NCI-H1105 (cell line): ENCODE measurements around the gene UBXN7.
"Not testable (repeated sequence)": the region's sequence is repeated elsewhere in the genome, so short reads cannot be mapped to it uniquely, and the experiment has no call there.

Source experiments
- DNase-seq: peaks from one replicate; lab custom pipeline; 2025; lab: John Stamatoyannopoulos, UW

UBXN7 gene, protein sequence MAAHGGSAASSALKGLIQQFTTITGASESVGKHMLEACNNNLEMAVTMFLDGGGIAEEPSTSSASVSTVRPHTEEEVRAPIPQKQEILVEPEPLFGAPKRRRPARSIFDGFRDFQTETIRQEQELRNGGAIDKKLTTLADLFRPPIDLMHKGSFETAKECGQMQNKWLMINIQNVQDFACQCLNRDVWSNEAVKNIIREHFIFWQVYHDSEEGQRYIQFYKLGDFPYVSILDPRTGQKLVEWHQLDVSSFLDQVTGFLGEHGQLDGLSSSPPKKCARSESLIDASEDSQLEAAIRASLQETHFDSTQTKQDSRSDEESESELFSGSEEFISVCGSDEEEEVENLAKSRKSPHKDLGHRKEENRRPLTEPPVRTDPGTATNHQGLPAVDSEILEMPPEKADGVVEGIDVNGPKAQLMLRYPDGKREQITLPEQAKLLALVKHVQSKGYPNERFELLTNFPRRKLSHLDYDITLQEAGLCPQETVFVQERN

DNA sequence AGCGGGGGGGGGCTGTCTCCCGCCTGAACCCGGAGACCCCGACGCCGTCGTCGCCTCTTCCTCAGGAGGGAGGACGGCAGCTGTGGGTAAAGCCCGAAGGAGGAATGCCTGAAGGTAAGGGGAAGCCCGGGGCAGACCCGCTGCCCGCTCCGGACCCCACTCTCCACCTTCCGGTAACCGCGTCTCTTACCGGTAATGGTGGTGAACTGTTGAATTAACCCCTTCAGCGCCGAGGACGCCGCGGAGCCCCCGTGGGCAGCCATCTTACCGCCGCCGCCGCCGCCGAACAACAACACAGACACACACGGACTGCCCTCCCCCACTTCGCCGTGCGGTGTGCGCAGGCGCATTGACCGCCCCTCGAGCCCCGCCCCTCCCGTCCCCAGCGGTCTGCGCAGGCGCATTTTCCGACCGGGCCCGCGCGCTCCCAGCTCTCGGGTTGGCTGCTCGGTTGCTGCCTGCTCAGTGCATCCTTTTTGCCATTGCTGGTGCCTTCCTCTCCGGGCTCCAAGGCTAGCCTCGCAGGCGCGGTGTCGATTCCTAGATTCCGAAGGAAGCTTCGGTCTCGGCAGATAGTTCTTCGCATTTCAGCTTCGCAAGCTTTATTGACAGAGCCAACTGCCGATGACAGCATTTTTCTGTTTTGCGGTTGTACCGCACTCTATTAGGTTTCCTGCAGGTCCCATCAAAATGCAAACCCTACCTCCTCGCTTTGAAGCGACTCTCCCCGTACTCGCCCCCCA is at the start of gene UBXN7:
UBXN7 (minus strand) TSS at position 291 of the 743 bp plus-strand sequence; CDS start at position 263, 28 bp downstream.
- DNase-seq, result peak; percentile 97

DNA sequence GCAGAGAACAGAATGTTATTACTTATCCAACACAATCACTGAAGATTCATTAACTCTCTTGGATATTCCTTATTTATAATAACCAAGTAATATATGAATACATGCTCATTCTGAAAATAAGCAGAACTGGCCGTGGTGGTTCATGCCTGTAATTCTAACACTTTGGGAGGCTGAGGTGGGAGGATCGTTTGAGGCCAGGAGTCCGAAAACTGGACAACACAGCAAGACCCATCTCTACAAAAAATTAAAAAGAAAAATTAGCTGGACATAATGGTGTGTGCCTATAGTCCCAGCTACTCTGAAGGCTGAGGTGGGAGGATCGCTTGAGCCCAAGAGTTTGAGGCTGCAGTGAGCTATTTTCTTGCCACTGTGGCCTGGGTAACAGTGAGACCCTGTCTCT is 45.5 kb upstream of the UBXN7 start:
- DNase-seq, result no peak

DNA sequence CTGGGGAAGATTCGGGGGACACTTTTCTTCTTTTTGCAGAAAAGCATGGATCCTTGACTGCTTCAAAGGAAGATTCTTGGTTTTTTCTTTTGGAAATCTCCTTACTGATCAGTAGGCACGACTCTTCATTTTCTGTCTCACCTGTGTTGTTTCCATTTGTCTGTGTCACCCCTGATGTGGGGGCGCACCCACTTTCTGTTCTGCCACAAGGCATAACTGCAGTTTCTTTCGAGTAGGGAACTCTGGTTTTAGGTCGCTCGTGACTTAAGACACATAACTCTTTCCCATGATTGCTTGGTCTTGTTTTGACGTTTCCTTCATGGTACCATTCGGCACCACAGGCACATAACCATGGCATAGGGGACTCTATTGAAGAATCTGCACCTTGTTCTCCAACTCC is 40.1 kb upstream of the UBXN7 start:
- DNase-seq, result no peak

DNA sequence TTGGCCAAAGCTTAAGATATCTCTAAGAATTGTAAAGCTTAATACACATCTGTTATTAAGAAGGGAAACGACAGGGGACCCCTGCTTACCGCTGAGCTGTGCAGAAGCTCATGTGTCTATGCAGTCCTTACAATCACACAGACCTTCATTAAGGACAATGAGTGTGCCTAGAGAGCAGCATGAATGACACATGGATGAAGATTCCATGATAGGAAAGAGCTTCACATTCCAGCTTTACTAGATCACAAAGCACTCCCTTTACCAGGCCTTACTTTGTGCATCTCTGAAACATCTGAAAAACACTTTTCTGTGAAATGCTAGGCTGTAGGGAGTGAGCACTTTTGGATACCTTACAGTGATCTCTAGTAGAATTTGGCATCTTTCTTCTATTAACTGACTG is 39.3 kb upstream of the UBXN7 start:
- DNase-seq, result no peak

DNA sequence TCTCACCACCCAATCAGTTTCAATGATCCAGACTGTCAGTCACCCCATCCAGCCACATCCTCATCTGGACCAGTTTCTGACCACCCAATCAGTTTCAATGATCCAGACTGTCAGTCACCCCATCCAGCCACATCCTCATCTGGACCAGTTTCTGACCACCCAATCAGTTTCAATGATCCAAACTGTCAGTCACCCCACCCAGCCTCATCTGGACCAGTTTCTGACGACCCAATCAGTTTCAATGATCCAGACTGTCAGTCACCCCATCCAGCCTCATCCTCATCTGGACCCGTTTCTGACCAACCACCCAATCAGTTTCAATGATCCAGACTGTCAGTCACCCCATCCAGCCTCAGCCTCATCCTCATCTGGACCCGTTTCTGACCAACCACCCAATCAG is 38.0 kb upstream of the UBXN7 start:
- not testable (repeated sequence) for DNase-seq

DNA sequence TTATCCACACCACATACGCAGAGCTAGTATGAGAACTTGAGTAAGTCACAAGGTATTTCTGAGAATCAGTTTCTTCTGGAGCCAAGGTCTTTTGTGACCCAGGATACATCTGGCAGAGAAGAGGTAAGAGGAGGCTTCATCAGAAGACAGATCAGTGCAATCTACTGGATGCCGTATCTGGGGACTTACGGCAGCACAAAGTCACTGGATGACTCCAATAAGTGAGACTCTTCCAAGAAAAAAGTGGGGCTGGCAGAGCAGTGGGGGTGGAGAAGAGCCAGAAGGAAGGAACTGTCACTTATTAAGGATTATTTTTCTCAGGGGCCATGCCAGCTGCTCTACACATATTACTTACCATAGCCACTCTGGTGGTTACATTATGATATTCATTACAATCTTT is 31.6 kb upstream of the UBXN7 start:
- no peak for DNase-seq

DNA sequence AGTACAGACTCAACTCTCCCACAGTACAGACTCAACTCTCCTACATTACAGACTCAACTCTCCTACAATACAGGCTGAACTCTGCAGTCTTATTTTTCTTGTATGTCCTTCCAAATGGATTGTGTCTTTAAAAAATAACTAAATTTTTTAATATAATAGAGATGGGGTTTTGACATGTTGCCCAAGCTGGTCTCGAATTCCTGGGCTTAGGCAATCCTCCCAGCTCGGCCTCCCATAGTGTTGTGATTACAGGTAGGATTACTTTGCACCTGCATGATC is 31.2 kb upstream of the UBXN7 start:
- DNase-seq, result no peak

DNA sequence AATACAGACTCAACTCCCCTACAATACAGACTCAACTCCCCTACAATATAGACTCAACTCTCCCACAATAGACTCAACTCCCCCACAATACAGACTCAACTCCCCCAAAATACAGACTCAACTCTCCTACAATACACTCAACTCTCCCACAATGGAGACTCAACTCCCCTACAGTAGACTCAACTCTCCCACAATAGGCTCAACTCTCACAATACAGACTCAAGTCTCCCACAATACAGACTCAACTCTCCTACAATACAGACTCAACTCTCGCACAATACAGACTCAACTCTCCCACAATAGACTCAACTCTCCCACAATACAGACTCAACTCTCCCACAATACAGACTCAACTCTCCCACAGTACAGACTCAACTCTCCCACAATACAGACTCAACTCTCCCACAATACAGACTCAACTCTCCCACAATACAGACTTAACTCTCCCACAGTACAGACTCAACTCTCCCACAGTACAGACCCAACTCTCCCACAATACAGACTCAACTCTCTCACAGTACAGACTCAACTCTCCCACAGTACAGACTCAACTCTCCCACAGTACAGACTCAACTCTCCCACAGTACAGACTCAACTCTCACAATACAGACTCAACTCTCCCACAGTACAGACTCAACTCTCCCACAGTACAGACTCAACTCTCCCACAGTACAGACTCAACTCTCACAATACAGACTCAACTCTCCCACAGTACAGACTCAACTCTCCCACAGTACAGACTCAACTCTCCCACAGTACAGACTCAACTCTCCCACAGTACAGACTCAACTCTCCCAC is 30.7 kb upstream of the UBXN7 start:
- DNase-seq, result not testable (repeated sequence)

DNA sequence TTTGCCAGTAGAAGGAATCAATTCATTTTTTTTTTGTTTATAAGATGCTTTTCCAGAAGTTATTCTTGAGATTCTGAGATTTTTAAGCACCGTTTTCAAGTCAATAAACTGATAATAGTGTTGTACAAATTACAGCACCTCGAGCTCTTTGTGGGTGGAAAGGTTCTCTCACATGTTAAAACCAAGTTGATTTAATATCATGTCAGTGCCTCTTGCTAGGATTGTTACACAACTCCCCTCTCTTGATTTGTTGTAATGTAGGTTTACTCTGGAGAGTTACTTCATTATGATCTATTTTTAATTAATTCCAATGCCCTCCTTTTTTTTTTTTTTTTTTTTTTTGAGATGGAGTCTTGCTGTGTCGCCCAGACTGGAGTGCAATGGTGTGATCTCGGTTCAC is 25.8 kb upstream of the UBXN7 start:
- DNase-seq, result no peak

DNA sequence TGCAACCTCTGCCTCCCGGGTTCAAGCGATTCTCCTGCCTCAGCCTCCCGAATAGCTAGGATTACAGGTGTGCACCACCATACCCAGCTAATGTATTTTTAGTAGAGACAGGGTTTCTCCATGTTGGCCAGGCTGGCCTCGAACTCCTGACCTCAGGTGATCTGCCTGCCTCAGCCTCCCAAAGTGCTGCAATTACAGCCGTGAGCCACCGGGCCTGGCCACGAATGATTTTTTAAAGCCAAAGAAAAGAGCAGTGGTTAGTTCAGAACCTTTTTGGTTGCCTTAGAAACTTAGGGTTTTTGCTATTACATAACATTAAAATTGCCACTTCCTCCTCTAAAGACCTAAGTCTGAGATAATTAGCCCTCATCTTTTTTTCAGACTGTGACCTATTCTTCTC is 25.2 kb upstream of the UBXN7 start:
- not testable (repeated sequence) for DNase-seq

DNA sequence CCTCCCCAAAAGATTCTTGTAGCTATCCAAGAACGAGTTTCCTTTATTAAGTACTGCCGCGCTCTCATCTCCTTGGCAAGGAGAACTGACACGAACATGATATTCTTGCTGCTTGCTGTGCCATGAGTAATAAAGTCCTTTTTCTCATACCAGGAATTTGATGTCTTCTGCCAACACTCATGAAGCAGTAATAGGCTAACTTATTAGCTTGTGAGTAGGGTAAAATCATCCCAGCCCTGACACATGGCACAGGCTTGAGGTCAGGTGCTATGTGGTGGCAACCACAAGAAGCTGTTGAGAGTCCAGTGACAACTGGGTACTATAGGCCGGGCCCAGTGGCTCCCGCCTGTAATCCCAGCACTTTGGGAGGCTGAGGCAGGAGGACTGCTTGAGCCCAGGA is 22.7 kb upstream of the UBXN7 start:
- DNase-seq, result no peak

DNA sequence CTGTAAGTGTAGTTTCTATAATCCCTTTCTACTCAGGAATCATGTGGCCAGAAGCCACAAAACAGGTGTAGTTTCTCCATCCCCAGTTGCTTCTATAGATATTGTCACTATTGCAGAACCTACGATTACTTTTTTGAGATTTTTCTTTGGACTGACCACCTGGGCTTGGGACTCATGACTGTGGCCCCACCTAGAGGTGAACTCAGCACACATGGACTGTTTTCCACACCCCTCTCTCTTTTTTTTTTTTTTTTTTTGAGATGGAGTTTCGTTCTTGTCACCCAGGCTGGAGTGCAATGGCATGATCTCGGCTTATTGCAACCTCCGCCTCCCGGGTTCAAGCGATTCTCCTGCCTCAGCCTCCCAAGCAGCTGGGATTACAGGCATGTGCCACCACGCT is 13.2 kb upstream of the UBXN7 start:
- DNase-seq, result not testable (repeated sequence)

DNA sequence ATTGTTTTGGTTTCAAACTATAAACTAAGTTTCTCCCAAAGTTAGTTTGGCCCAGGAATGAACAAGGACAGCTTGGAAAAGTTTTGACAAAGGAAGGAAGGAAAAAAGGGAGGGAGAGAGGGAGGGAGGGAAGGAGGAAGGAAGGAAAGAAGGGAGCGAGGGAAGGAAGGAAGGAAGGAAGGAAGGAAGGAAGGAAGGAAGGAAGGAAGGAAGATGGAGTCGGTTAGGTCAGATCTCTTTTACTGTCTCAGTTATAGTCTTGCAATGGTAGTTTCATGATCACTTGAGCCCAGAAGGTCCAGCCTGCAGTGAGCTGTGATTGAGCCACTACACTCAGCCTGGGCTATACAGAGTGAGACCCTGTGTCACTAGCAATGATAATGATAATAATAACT is 12.3 kb upstream of the UBXN7 start:
- DNase-seq, result no peak

DNA sequence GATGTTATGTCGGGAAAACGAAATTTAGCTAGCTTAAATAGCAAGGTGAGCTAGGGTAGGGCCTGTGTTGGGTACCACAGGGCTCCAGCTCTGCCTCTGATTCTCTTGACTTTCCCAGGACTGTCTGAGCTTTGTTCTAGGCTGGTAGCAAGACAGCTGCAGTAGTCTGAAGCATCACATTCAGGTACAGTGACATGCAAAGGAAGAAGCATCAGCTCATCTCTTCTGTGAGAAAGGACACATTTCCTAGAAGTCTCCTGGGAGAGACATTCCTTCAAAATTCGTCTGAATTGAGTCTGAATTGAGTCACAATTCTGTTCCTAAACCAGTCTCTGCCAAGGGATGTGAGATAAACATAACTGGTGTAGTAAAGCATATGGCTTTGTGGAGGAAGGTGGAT is 8.5 kb upstream of the UBXN7 start:
- no peak for DNase-seq

DNA sequence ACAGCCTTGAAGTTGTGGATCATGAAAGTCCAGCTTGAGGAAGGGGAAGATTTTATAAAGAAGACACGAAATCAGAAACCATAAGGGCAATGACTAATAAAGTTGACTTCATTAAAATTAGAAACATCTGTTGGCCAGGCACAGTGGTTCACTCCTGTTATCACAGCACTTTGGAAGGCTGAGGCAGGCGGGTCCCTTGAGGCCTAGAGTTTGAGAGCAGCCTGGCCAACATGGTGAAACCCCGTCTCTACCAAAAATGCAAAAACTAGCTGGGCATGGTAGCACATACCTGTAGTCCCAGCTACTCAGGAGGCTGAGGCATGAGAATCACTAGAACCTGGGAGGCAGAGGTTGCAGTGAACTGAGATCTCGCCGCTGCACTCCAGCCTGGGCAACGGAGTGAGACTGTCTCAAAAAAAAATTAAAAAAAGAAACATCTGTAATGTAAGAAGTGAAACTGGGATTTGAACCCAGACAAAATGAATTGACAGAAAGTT is 7.9 kb upstream of the UBXN7 start:
- no peak for DNase-seq

DNA sequence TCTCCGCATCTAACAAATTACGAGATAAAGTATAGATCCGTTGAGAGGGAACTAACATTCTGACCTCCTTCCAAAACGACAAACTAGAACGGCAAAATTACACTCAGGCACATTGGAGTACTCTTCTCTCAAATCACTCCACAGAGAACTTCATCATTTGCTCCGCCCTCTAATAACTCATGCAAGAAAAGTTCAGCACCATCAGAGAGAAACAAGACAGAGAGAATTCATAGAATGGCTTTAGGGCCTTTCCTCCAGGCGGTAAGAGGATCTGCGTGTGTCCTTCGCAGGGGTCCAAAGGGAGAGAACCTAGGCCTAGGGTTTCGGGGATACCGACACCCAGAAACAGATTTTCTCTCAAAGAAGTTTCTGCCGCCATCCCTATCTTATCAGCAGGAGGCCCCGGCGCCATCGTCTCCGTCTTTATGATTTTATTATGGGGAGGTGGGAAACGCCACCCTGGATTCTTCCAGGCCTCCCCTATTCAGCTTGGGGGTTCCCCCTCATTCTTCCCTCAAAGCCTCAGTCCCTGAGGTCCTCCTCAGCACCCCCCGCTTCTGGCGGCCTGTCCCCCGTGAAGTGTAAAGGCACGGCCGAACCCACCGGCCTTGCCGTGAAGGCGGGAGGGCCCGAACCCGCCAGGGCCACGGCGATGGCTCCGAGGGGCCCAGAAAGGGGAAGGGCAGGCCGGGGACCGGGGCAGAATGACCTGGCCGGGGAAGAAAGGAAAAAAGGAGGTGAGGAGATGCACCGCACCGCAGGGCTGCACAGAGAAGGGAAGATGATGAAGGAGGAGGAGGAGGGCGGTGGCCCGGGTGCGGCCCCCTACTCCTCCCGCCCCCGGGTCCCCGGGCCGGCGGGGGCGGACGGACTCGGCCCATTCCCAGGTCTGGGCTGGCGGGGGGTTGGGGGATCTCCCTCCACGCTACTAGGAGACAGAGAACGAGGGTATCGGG is 768 bp downstream of the UBXN7 start:
- peak; percentile 47 for DNase-seq

DNA sequence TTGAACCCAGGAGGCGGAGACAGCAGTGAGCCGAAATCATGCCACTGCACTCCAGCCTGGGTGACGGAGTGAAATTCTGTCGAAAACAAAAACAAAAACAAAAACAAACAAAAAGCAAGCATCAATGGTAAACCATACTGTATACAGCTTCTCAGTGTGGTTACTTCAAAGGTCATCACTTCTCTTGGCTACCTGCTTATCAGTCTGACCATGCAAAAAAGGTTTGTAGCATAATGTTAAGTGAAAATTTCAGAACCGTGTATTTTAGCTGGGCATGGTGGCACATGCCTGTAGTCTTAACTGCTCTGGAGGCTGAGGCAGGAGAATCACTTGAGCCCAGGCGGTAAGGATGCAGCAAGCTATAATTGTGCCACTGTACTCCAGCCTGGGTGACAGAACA is 4.2 kb downstream of the UBXN7 start:
- DNase-seq, result no peak

DNA sequence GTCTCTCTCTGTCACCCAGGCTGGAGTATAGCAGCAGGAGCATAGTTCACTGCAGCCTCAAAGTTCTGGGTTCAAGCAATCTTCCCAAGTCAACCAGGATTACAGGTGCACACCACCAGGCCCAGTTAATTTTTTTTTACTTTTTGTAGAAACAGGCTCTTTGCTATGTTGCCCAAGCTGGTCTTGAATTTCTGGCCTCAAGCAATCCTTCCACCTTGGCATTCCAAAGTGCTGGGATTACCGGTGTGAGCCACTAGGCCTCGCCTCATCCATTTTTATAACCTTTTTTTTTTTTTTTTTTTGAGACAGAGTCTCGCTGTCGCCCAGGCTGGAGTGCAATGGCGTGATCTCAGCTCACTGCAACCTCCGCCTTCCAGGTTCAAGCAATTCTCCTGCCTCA is 7.8 kb downstream of the UBXN7 start:
- not testable (repeated sequence) for DNase-seq

DNA sequence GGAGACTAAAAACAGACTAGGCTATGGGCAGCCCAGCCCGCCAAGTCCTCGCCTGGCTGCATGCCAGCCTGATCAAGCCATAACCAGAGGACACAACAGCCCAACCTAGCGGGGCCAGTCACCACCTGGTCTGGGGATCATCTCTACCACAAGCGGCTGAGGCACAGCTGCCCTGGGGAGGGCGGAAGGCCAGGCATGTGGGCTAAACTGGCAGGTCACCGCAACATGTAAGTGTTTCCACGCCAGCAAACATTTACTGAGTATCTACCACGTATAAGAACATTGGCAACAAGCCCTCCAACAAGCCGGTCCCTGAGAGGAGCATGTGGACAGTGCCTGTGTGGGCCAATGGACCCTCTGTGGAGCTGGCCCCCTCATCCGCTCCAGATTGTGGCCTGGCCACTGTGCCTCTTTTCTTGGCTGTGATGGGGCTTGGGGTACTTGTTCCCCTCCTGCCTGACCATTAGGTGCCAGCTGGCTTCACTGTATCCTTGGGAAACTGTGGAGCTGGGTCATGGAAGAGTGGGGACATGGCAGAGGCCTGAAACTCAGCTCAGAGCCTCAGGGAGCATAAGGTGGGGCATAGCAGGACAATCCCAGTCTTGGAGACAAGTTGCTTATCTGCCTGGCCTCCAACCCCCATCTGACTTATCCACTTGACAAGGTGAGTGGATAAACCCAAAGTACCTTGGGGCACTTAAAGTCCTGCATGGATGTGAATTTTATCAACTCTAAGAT is 9.0 kb downstream of the UBXN7 start:
- DNase-seq, result peak; percentile 33

DNA sequence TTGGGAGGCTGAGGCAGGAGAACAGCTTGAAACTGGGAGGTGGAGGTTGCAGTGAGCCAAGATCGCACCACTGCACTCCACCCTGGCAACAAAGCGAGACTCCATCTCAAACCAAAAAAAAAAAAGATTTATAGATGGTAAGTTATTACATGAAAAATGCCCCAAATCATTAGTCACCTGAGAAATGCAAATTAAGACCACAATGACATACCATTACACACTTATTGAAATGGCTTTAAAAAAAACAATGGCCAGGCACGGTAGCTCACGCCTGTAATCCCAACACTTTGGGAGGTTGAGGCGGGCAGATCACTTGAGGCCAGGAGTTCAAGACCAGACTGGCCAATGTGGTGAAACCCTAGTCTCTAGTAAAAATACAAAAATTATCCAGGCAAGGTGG is 10.6 kb downstream of the UBXN7 start:
- not testable (repeated sequence) for DNase-seq

DNA sequence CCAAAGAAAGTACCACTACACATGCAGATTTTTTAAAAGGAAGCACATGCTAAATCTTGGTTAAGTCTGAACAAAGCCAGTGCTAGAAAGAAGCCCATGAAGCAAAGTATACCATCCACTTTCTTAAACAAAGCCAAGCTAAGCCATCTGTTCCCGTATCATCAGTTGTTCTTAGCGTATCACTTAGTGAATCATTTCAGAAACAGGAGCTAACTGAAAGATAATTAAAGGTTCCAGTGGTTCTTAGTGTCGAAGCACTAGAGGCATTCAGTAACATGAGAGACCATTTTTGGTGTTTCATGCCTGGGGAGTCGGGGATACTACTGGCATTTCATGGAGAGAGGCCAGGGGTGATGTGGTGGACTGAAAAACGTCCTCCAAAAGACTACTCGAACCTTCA is 12.8 kb downstream of the UBXN7 start:
- DNase-seq, result no peak
